A204.1 (cell line): ENCODE data around the gene UBFD1.
"Not testable (repeated sequence)": the region's sequence is repeated elsewhere in the genome, so short reads cannot be mapped to it uniquely, and the experiment has no call there.

Experiments used
- FAIRE-seq: peaks from 2 replicates; lab custom pipeline; 2012; peaks lifted over from hg19 to GRCh38; lab: Jason Lieb, UNC

UBFD1 gene

DNA sequence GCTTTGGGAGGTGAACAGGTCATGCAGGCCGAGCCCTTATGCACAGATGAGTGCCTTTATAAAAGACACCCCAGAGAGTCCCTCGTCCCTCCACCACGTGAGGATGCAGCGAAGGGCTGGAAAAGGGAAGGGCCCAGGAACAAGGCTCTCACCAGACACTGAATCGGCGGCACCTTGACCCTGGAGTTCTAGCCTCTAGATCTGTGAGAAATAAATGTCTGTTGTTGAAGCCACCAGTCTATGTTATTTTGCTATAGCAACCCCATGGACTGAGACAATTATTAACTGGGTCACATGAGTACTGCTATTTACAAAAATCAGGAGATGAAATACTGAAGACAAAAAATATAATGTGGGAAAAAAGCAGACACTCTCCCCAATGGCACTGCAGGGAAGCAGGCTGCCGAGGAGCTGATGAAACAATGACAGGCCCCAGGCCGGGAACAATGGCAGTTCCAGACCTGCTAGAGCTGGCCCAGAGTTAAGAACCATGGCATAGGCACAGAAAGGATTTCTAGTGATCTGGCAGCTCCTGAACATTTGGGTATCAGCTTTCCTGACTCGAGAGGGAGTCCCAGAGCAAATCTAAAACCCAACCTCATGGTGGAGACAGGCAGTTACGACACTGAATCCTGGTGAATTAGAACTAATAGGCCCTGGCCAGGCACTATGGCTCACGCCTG is 29.4 kb upstream of the UBFD1 start:
- FAIRE-seq, result no peak

DNA sequence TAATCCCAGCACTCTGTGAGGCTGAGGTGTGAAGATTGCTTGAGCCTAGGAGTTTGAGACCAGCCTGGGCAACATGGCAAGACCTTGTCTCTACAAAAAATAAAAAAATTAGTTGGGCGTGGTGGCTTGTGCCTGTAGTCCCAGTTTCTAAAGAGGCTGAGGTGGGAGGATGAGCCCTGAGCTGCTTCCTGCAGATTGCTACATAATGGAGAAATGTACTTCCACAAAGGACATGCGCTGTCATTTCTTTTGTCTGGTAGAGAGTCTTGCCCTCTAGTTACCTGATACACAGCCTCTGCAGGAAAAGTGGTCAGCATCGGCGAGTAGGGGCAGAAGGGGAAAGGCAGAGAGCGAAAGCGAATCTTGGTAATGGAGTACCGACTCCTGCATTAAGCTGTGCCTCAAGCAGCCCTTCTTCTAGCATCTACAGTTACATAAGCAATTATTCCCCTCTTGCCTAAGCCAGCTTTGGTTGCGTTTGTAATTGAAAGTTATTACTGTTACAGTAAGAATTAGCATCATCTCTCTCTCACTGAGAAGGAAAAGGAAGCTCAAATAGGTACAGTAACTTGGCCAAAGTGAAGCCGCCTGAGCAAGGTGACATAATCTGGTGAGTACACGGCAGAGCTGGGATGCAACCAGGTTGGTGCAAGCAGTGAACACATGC is 28.8 kb upstream of the UBFD1 start:
- no peak for FAIRE-seq

DNA sequence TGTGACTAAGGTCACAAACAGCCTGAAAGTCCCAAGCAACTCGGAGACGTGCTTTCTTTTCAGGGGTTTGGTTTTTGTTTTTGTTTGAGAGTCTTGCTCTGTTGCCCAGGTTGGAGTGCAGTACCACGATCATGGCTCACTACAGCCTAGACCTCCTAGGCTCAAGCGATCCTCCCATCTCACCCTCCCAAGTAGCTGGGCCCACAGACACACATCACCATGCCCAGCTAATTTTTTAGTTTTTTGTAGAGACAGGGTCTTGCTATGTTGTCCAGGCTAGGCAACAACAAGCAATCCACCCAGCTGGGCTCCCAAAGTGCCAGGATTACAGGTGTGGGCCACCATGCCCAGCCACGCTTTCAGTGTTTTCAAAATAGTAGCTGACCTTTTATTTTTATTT is 27.5 kb upstream of the UBFD1 start:
- FAIRE-seq, result no peak

DNA sequence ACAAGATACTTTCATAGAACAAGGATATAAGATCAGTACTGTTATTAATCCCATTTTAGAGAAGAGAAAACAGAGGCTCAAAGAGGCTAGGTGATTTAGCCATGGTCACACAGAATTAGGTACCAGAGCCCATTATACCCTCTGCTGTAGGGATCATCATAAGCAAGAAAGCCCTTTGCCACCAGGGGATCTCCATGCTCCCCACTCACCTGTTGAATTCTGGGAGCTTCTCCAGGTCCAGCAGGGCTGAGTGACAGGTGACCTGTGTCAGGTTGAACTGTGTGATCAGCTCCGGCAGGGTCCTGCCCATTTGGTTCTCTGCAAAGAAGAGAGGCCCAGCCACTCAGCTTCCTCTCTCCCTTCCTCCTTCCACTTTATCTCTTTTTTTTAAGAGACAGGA is 25.1 kb upstream of the UBFD1 start:
- FAIRE-seq, result no peak

DNA sequence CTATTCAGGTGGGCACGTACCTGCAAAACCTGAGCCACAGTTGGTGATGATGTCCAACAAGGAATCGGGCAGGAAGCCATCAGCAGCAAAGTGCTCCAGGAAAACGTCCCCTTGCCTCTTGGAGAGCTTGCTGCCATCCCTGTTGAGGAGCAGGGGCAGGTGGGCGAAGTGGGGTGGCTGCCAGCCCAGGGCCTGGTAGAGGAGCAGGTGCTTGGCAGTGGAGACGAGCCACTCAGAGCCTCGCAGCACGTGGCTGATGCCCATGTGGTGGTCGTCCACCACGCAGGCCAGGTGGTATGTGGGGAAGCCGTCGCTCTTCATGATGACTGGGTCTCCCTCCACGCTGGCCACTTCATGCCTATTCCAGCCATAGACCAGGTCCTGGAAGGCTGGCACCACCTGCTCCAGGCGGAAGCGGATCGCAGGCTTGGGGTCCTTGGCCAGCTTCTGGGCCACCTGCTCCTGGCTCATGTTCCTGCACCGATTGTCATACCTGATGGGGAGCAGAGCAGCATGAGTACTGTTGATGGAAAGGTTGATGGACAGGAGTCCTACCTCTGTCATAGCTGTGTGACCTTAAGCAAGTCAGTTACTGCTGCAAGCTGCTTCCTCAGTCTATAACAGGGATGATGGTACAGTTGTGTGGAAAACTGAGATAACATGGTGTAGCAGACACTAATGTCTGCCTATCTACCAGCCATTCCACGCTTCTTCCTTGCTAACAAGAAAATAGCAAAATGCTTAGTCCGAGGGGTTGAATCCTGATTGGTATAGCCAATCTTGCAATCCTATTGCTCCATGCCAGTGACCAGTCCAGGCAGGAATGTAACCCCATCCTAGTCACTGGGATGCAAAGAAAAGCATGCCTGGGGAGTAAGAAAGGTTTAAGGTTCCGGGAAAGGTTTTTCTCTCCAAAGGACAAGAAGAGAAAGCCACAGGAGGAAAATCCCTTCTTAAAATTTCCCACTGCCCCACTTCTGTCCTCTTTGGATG is 22.4 kb upstream of the UBFD1 start:
- no peak for FAIRE-seq

DNA sequence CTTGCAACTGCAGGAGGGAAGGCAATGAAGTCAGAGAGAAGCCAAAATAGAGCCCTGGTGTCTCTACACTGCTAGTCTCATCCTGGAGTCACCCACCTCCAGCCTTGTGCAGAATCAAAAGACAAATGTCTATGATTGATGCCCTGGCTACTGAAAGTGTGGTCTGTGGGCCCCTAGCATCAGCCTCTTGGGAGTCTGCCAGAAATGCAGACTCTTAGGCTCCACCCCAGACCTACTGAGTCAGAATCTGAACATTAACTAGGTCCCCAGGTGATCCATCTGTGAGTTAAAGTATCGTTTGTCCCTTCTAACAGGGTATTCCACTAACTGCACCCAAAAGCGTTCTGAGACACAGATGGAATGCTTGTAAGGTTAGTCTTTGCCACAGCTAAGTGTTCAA is 21.6 kb upstream of the UBFD1 start:
- FAIRE-seq, result no peak

DNA sequence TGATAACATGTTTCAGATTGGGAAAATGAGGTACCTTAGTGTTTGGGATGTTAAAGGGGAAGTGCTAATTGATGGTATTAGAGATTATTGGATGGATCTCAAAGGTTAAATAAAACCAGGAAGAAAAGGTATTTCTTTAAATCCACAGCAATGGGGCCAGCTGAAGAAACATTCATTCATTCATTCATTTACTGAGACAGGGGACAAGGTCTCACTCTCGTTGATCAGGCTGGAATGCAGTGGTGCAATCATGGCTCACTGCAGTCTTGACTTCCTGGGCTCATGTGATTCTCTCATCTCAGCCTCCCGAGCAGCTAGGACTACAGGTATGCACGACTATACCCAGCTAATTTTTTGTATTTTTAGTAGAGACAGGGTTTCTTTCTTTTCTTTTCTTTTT is 20.1 kb upstream of the UBFD1 start:
- FAIRE-seq, result no peak

DNA sequence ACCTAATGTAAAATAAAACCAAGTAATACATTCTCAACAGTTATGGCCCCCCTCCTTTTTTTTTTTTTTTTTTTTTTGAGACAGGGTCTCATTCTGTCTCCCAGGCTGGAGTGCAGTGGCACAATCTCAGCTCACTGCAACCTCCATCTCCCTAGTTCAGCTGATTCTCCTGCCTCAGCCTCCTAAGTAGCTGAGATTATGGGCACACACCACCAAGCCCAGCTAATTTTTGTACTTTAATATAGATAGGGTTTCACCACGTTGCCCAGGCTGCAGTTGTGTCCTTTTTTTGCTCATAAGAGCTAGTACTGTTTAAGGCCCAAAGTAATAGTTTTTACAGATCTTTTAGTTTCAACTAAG is 18.6 kb upstream of the UBFD1 start:
- no peak for FAIRE-seq

DNA sequence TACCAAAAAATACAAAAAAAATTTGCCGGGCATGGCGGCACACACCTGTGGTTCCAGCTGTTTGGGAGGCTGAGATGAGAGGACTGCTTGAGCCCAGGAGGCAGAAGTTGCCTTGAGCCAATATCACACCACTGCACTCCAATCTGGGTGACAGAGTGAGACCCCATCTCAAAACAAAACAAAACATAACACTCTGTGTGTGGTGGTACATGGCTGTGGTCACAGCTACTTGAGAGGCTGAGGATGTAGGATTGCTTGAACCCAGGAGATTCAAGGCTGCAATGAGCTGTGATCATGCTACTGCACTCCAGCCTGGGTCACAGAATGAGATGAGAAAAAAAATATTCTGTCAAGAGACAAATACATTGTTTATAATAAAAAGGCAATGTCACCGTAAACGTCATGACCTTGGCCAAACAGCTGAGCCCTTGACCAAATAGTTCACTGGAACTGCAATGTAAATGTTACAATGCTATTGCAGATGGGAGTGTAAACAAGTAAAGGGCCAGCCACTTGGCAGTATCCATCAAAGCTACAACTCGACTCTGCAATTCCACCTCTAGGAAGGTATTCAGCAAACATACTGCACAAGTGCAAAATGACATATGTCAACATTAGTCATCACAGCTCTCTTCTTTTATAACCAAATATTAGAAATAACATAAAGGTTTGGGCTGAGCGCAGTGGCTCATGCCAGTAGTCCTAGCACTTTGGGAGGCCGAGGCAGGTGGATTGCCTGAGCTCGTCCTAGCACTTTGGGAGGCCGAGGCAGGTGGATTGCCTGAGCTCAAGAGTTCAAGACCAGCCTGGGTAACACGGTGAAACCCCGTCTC is 17.3 kb upstream of the UBFD1 start:
- FAIRE-seq, result no peak

DNA sequence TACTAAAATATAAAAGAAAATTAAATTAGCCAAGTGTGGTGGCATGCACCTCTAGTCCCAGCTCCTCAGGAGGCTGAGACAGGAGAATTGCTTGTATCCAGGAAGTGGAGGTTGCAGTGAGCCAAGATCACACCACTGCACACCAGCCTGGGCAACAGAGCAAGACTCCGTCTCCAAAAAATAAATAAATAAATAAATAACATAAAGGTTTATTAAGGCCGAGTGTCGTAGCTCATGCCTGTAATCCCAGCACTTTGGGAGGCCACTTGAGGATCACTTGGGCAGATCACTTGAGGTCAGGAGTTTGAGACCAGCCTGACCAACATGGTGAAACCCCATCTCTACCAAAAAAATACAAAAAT is 16.7 kb upstream of the UBFD1 start:
- not testable (repeated sequence) for FAIRE-seq

DNA sequence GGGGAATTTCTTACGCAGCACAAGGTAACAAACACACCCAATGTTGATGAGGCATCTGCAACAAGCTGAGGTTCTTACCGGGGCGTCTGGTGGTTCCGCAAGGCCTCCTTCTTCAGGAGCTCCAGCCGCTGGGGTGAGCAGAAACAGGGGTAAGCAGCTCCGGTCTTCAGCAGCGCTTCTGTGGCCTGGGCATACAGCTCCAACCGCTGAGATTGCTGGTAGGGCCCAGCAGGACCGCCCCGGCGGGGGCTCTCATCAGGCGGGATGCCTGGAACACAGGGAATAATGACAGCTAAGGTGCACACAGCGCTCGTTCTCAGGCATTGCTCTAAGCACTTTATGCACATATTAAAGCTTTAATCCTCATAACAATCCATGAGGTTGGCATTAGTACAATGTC is 13.1 kb upstream of the UBFD1 start:
- no peak for FAIRE-seq

DNA sequence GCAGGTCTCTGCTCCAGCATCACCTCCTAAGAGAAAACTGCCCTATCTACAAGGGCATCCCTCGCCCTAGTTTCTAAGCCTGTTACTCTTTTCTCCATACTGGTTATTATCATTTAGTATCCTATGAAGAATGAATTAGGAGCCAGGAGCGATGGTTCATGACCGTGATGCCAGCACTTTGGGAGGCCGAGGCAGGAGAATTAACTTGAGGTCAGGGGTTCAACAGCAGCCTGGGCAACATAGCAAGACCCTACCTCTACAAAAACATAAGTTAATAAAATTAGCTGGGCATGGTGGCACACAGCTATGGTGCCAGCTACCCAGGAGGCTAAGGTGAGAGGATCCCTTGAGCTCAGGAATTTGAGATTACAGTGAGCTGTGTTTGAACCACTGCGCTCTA is 7.6 kb upstream of the UBFD1 start:
- FAIRE-seq, result no peak

DNA sequence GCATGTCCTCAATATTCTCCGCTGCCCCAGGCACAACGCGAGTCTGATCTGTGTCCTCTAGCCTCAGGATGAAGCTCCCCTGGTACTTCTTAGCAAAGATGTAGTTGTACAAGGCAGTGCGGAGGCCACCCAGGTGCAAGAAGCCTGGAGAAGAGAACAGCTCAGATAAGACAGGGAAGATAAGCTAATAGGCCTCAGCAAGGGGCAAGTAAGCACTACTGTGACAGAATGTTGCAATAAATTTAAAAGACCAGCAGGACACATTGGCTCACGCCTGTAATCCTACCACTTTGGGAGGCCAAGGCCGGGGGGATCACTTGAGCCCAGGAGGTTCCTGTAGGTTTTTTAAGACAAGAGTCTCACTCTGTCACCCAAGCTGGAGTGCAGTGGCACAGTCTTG is 5.4 kb upstream of the UBFD1 start:
- FAIRE-seq, result no peak

DNA sequence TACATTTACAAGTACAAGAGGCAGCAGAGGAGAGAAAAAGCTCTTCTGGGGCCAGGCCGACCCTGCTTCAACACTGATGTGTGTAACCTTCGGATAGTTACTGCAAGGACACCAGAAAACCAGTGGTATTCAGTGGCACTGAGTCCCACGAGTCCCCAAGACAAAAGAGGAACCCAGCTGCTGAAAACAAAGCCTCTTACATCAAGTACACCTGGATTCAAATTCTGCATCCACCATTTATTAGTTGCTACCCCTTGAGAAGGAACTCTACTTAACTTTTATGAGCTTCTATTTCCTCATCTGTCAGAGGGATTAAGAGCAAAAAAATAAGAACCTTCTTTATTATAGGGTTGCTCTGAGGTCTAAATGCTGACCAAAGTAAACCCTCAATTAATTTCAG is 3.0 kb upstream of the UBFD1 start:
- FAIRE-seq, result no peak

DNA sequence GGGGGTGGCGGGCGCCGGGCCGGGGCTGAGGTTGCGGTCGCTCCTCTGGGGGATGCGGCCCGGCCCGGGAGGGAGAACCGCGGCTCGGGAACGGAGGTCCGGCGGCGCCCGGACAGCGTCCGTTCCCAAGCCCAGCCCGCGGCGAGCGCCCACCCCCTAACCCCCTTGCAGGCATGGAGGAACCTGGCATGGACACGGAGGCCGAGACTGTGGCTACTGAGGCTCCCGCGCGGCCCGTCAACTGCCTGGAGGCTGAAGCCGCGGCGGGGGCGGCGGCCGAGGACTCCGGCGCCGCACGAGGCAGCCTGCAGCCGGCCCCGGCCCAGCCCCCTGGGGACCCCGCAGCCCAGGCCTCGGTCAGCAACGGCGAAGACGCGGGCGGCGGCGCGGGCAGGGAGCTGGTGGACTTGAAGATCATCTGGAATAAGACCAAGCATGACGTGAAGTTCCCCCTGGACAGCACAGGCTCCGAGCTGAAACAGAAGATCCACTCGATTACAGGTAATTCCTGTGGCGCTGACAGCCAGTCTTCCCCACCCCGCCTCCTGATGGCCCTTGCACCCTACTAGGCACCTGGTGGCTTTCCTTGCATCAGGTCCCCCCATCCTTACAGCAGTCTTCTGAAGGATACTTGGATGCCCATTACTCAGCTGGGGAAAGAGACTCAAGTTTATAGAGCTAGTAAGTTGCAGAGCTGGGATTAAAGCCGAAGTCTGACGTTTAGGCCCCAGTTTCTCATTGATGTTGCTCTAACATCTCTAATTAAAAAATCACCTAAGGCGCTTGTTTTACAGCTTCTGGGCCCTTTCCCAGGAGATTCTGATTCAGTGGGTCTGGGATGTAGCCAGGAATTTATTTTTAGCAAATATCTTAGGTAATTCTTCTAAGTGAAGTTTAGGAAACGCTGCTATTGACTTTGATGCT is 514 bp downstream of the UBFD1 start:
- FAIRE-seq, result no peak

DNA sequence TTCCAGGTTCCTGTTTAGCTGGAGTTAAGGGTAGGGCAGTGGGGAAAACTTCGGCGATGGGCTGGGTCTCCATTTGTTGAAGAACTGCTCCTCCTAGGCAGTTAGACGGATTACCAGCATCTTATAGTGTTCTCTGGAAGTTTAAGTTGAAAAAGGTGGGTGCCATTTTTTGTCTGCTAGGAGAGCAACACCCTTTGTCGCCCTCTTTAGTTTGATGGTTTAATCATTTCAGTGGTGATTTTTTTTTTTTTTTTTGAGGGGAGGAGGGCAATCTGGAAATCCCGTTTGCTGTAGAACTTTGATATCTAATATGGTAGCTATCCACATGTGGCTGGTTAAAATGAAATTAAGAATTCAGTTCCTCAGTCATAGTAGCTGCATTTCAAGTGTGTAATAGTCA is 4.1 kb downstream of the UBFD1 start:
- FAIRE-seq, result no peak

DNA sequence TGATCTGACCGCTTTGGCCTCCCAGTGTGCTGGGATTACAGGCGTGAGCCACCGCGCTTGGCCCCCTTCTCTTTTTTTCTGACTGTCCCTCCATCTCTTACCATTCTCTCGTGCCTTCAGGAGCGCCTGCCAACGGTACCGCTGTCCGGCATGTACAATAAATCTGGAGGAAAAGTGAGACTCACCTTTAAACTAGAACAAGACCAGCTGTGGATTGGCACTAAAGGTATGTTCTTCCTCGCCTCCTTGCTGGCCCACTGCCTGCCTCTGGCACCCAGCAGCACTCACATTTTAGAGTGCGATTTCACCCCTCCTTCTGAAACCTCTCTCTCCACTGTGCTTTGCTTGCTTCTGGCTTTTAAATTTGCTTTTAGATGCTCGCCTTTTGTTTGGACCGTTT is 5.0 kb downstream of the UBFD1 start:
- FAIRE-seq, result no peak

DNA sequence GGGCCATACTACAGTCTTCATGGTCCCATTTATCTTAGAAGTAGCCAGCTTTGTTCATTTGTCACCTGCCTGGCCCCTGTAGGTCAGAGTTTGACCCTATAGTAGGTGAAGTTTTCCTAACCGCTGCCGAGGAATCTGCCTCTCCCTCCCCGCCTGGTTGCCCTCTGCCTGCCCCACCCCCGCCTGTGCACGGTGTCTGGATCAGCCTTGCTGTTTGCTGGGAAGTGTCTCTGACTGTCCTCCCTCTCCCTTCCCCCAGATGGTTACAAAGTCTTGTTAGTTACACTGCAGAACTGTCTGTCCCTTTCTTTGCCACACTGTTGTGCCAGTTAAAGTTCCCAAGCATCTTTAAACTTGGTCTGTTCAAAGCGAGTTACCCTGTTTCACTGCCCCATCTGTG is 5.7 kb downstream of the UBFD1 start:
- FAIRE-seq, result no peak

DNA sequence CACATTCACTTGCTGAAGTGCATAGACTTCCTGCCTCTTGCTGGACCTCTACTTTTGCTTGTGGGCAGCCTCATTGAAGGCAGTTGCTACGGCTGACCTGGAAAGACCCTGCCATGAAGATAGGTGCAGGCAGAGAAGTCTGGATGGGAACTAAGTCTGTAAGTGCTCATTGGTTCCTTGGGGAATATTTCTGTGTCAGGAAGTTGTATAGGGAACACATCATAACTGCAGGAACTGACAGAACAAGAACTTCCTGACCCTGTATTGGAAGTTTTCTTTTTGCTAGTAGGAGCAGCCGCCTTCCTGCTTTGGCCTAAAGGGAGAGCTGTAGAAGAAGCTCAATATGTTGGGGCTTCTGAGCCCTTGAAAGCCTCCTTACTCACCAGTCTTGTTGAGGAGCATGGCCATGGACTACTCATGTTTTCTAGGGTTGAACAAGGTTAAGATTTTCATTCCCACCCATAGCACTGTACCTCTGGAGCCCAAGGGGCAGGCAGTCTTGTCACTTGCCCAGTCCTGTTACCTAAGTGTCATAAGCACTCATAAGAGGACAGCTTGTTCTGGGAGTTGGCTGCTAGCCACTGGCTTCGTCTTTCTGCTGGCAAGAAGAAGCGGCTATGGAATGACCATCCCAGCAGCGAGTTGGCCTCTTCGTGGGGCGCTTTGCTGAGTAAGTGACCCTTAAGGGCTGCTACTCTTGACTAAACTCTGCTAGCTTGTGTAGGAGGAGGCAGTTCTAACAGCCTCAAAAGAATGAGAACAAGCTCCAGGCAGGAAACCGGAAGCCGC is 7.2 kb downstream of the UBFD1 start:
- no peak for FAIRE-seq

DNA sequence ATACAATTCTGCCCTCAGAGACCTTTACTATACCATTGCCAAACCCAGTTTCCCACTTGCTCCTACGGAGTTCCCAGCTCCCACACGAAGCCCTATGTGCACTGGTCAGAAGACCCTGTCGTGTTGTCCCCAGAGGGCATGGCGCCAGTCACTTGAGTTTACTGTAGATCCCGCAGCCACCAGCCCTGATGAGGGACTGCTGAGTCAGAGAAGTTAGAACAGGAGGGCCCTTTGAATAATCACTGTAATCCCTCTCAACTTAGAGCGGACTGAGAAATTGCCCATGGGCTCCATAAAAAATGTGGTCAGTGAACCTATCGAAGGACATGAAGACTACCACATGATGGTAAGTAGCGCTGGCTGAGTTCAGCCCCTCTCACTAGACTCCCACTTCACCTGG is 9.2 kb downstream of the UBFD1 start:
- no peak for FAIRE-seq

DNA sequence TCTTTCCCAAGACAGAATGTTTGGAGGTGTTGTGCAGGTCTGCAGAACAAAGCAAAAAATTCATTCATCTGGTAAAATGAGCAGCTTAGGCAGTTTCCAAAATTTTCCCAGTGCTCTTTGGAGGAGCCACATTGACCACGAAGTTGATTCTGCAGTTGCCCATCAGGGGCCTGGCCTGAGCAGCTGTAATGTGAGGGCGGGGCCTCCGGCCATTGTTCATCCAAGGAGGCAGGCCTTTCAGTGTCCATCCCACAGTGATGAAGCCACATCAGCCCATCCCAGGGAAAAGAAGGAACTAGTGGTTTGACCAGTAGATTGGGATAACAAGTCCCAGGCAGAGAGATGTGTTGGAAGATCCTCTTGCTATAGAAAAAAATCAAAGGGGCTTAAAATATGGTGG is 10.1 kb downstream of the UBFD1 start:
- no peak for FAIRE-seq
